SK-N-SH (cell line): Measurements from ENCODE around the gene FOXE3. TPM values are rescaled to one million over a fixed set of nuclear protein-coding genes. Genes with fewer than 3 reads are reported as not detected.

Experiments
- CTCF ChIA-PET: fragments of 300-600, 350-600 bp; formaldehyde crosslinking; extraction: SDS; loops from one replicate; lab custom pipeline; 2021; lab: Yijun Ruan, JAX
- POLR2A ChIA-PET: fragments of 350-600 bp; sonication (Branson Sonifier 250); formaldehyde crosslinking; extraction: SDS; loops from one replicate; lab custom pipeline; 2020; ENCODE audit warnings: antibody characterized with exemption, inconsistent platforms; lab: Yijun Ruan, JAX
- DNase-seq: peaks from one replicate; pipeline ENCODE4 v3.0.0; 2012
- H2AFZ ChIP-seq: fragments of 200-600 bp; sonication (generic); 2 replicates; pipeline ENCODE4 v1.8.1; 2016; ENCODE audit warnings: antibody characterized with exemption, mild to moderate bottlenecking, low read depth
- H3F3A ChIP-seq: fragments of 200-600 bp; sonication (generic); replicated peaks from 2 replicates; pipeline ENCODE3; 2016; ENCODE audit warnings: antibody characterized with exemption, mild to moderate bottlenecking; ENCODE audit not compliant: insufficient read depth
- H3K27ac ChIP-seq, 2 experiments: fragments of 200-500 bp in 1 of 2; fragments of 200-600 bp in 1 of 2; sonication (Bioruptor generic) in 1 of 2; sonication (generic), shearing (Covaris generic) in 1 of 2; 2 replicates each; pipeline versions ENCODE4 v1.5.1 to v1.6.1; 2014 to 2016; ENCODE audit warnings: low read depth in 2 of 2, inconsistent platforms in 1 of 2, low read length in 1 of 2, mild to moderate bottlenecking in 1 of 2, mixed read lengths in 1 of 2
- H3K27me3 ChIP-seq: fragments of 200-600 bp; sonication (generic), shearing (Covaris generic); 2 replicates; pipeline ENCODE4 v1.6.1; 2016; ENCODE audit warnings: mixed run types; ENCODE audit not compliant: insufficient read depth
- H3K36me3 ChIP-seq, 2 experiments: fragments of 200-500 bp in 1 of 2; fragments of 200-600 bp in 1 of 2; sonication (Bioruptor generic) in 1 of 2; sonication (generic) in 1 of 2; replicated peaks in 1 of 2; 2 replicates each; pipeline versions ENCODE3 to v1.5.1; 2014 to 2016; ENCODE audit warnings: low read length in 1 of 2, mild to moderate bottlenecking in 1 of 2; ENCODE audit not compliant: insufficient read depth in 2 of 2, control insufficient read depth in 1 of 2
- H3K4me1 ChIP-seq, 2 experiments: fragments of 200-500 bp in 1 of 2; fragments of 200-600 bp in 1 of 2; sonication (Bioruptor generic) in 1 of 2; sonication (generic), shearing (Covaris generic) in 1 of 2; 2 replicates each; pipeline versions ENCODE4 v1.5.1 to v1.6.1; 2014 to 2016; ENCODE audit warnings: low read depth in 1 of 2, low read length in 1 of 2, mixed run types in 1 of 2; ENCODE audit not compliant: insufficient read depth in 2 of 2, control insufficient read depth in 1 of 2
- H3K4me2 ChIP-seq: fragments of 200-600 bp; sonication (generic), shearing (Covaris generic); 2 replicates; pipeline ENCODE4 v1.6.1; 2017; ENCODE audit warnings: mixed run types
- H3K4me3 ChIP-seq, 2 experiments: fragments of 200-500 bp in 1 of 2; fragments of 200-600 bp in 1 of 2; sonication (Bioruptor generic) in 1 of 2; sonication (generic), shearing (Covaris generic) in 1 of 2; 2 replicates each; pipeline versions ENCODE4 v1.5.1 to v1.8.1; 2014 to 2016; ENCODE audit warnings: low read depth in 2 of 2, inconsistent platforms in 1 of 2, low read length in 1 of 2, mild to moderate bottlenecking in 1 of 2, mixed read lengths in 1 of 2, moderate library complexity in 1 of 2
- H3K79me2 ChIP-seq: fragments of 200-600 bp; sonication (generic); 2 replicates; pipeline ENCODE4 v1.8.1; 2017; ENCODE audit warnings: mild to moderate bottlenecking; ENCODE audit not compliant: insufficient read depth
- H3K9ac ChIP-seq: fragments of 200-600 bp; sonication (generic); 2 replicates; pipeline ENCODE4 v1.6.1; 2017; ENCODE audit warnings: mixed run types
- H3K9me2 ChIP-seq: fragments of 200-600 bp; sonication (generic); 2 replicates; pipeline ENCODE4 v1.6.1; 2017; ENCODE audit warnings: mixed run types
- H3K9me3 ChIP-seq: fragments of 200-600 bp; sonication (generic); 2 replicates; pipeline ENCODE4 v1.6.1; 2017; ENCODE audit warnings: mixed run types, mild to moderate bottlenecking, moderate library complexity
- H4K20me1 ChIP-seq: fragments of 200-600 bp; sonication (generic); 2 replicates; pipeline ENCODE4 v1.6.1; 2017; ENCODE audit warnings: mild to moderate bottlenecking, mixed run types; ENCODE audit not compliant: insufficient read depth
- FOSL2 ChIP-seq: IDR thresholded peaks from 2 replicates; pipeline ENCODE4 v1.4.0; 2012; ENCODE audit warnings: low read depth, mild to moderate bottlenecking, moderate library complexity, borderline replicate concordance
- FOXJ3 ChIP-seq: sonication (generic); formaldehyde crosslinking; IDR thresholded peaks from 2 replicates; pipeline ENCODE4 v1.5.1; 2020; ENCODE audit warnings: mild to moderate bottlenecking, missing genetic modification reagents
- GABPA ChIP-seq: IDR thresholded peaks from 2 replicates; pipeline ENCODE4 v1.4.0; 2012; ENCODE audit warnings: low read depth, mild to moderate bottlenecking
- GATA2 ChIP-seq: sonication (generic); formaldehyde crosslinking; IDR thresholded peaks from 2 replicates; pipeline ENCODE4 v1.5.0; 2020; ENCODE audit warnings: mild to moderate bottlenecking, missing genetic modification reagents
- IRF3 ChIP-seq: fragments of 150-350 bp; IDR thresholded peaks from 2 replicates; pipeline ENCODE4 v1.6.1; 2016; ENCODE audit warnings: mild to moderate bottlenecking, low read depth, low read length
- MAX ChIP-seq: IDR thresholded peaks from 2 replicates; pipeline ENCODE4 v1.4.0; 2012; ENCODE audit warnings: low read depth
- MXI1 ChIP-seq: IDR thresholded peaks from 2 replicates; pipeline ENCODE4 v1.6.1; 2012; ENCODE audit warnings: mild to moderate bottlenecking, low read depth, low read length, improper control_type of control experiment
- POLR2AphosphoS5 ChIP-seq: IDR thresholded peaks from 2 replicates; pipeline ENCODE4 v1.6.1; 2012; ENCODE audit warnings: low read depth, low read length
- REST ChIP-seq: IDR thresholded peaks from 2 replicates; pipeline ENCODE4 v1.6.1; 2012; ENCODE audit warnings: mild to moderate bottlenecking, low read depth, low read length, moderate library complexity
- SMC3 ChIP-seq: IDR thresholded peaks from 2 replicates; pipeline ENCODE4 v1.6.1; 2012; ENCODE audit warnings: low read depth, low read length, improper control_type of control experiment
- TAF1 ChIP-seq: IDR thresholded peaks from 2 replicates; pipeline ENCODE4 v1.6.1; 2012; ENCODE audit warnings: low read depth, mild to moderate bottlenecking, low read length, moderate library complexity, borderline replicate concordance
- TEAD4 ChIP-seq: IDR thresholded peaks from 2 replicates; pipeline ENCODE4 v1.4.0; 2012; ENCODE audit warnings: mild to moderate bottlenecking, borderline replicate concordance; ENCODE audit not compliant: insufficient read depth
- USF1 ChIP-seq: IDR thresholded peaks from 2 replicates; pipeline ENCODE4 v1.4.0; 2012; ENCODE audit warnings: low read depth, borderline replicate concordance
- USF2 ChIP-seq: fragments of 150-350 bp; IDR thresholded peaks from 2 replicates; pipeline ENCODE4 v1.6.1; 2017; ENCODE audit warnings: antibody characterized with exemption, low read length, low read depth, borderline replicate concordance
- YY1 ChIP-seq: IDR thresholded peaks from 2 replicates; pipeline ENCODE4 v1.4.0; 2012; ENCODE audit warnings: low read depth, mild to moderate bottlenecking
- WGBS: methylation state at CpG from one replicate; pipeline ENCODE4 v1.1.6; 2017; ENCODE audit warnings: low lambda C conversion rate; 5-methylcytosine and 5-hydroxymethylcytosine counted together
- polyA plus RNA-seq, 3 experiments: library from polyadenylated mRNA; depleted of rRNA; stranded (reverse); fragments of >200 nt; gene quantifications; 2 replicates each; pipeline ENCODE4 v1.2.3, GENCODE V29; 2012

The FOXE3 gene
- polyA plus RNA-seq, 1 of the 3 experiments (the other 2 are of a cell fraction) = not detected

- no peak overlapping the region for H3K4me2 ChIP-seq
- H2AFZ ChIP-seq = no peak overlapping the region
- no peak overlapping the region for H3K9ac ChIP-seq
- TF ChIP-seq REST = 0 out of 2 replicates have a peak, but pooled peaks have one; percentile 14
- TF ChIP-seq USF1 = no peak
- WGBS = 48% methylated on average over 6 of the region's 6 CpGs
- peaks cover 0 to 12% of the 10 kb centered on the region in 2 experiments; a peak in 1 of 4 replicates for H3K4me1 ChIP-seq
- H3K4me3 ChIP-seq = no peak overlapping the region
- no peaks in the 10 kb centered on the region for H3K36me3 ChIP-seq
- no peak for DNase-seq
- H3K9me2 ChIP-seq = no peaks in the 10 kb centered on the region
- ChIA-PET CTCF (interaction anchor here (0.6 to 28.7 kb wide), 48 partner anchors 12 to 795 kb away, joined by 3 to 1422 read pairs (median 4); no protein-coding TSS in a partner anchor), POLR2A (interaction anchor here (1.0 kb wide), 1 partner anchor 274 kb away, joined by 3 read pairs; no protein-coding TSS in a partner anchor)
- no peaks in the 10 kb centered on the region for H3F3A ChIP-seq
- peaks cover 64% of the 10 kb centered on the region for H3K27me3 ChIP-seq
- H3K9me3 ChIP-seq = no peaks in the 10 kb centered on the region
- H3K79me2 ChIP-seq = no peaks in the 10 kb centered on the region
- no peaks in the 10 kb centered on the region; the same call in 1 of the 2 replicates for H4K20me1 ChIP-seq
- no peak overlapping the region for H3K27ac ChIP-seq
Observed at GRCh38 chr1:47435506-47436303, 19.6 kb downstream of the FOXE3 start.

- Histone ChIP-seq H3K36me3 (no peaks in the 10 kb centered on the region), H3K9me3 (no peaks in the 10 kb centered on the region), H3K27me3 (peaks cover 71% of the 10 kb centered on the region), H3K9ac (peak overlapping the region; percentile 53; the same call in 1 of the 2 replicates), H3F3A (no peaks in the 10 kb centered on the region), H2AFZ (peak overlapping the region; percentile 91), H3K79me2 (no peaks in the 10 kb centered on the region), H4K20me1 (no peaks in the 10 kb centered on the region; the same call in 1 of the 2 replicates), H3K4me3 (peak overlapping the region in 1 of 2 experiments; percentile 87; a peak in 3 of 4 replicates), H3K27ac (no peak overlapping the region), H3K4me2 (peak overlapping the region; percentile 78), H3K9me2 (no peaks in the 10 kb centered on the region), H3K4me1 (peaks cover 0 to 12% of the 10 kb centered on the region in 2 experiments; a peak in 1 of 4 replicates)
- DNase-seq = peak; percentile 87
- POLR2A ChIA-PET = interaction anchor here (1.0 kb wide), 1 partner anchor 273 kb away, joined by 3 read pairs; no protein-coding TSS in a partner anchor
- WGBS = 11% methylated on average over 10 of the region's 23 CpGs
- CTCF ChIA-PET = interaction anchor here (0.6 to 28.7 kb wide), 45 partner anchors 11 to 794 kb away, joined by 3 to 1422 read pairs (median 4); no protein-coding TSS in a partner anchor
- TF ChIP-seq SMC3 = peak; percentile 67
- TF ChIP-seq MXI1 = no peak
- TF ChIP-seq IRF3 = no peak
- no peak for TF ChIP-seq FOXJ3 (CRISPR knock-in tag)
- no peak for TF ChIP-seq POLR2AphosphoS5
- TF ChIP-seq GABPA = no peak
- no peak for TF ChIP-seq USF2
- TF ChIP-seq FOSL2 = no peak
- no peak for TF ChIP-seq YY1
- no peak for TF ChIP-seq GATA2 (CRISPR knock-in tag)
- no peak for TF ChIP-seq TEAD4
- TF ChIP-seq USF1 = no peak
- no peak for TF ChIP-seq MAX
- TF ChIP-seq TAF1 = no peak
Observed at GRCh38 chr1:47436304-47436978, 20.4 kb downstream of the FOXE3 start.
